Panc1 (cell line): ENCODE measurements around the gene SMIM21. TPM values are rescaled to one million over a fixed set of nuclear protein-coding genes. Genes with fewer than 3 reads are reported as not detected.

Experiments used
- ATAC-seq: fragments of 200-7000 bp; cut with Tn5 transposase; 2 replicates; pipeline ENCODE4 v1.9.1; 2020; ENCODE audit warnings: mild to moderate bottlenecking, moderate library complexity
- BruUV-seq: library from RNA; stranded (reverse); fragments of 400-500 nt; replicated peaks from 2 replicates; lab custom pipeline; 2021; lab: Mats Ljungman, UMichigan
- CTCF ChIA-PET: fragments of 300-600 bp; sonication (Branson Sonifier 250); formaldehyde crosslinking; loops from one replicate; lab custom pipeline; 2022; ENCODE audit warnings: antibody characterized with exemption; lab: Charles Lee
- POLR2A ChIA-PET: fragments of 300-600 bp; sonication (Branson Sonifier 250); formaldehyde crosslinking; loops from one replicate; lab custom pipeline; 2022; ENCODE audit warnings: antibody characterized with exemption; lab: Charles Lee
- DNase-seq: peaks from one replicate; pipeline ENCODE4 v3.0.0-alpha.2; 2010; ENCODE audit warnings: low read depth, low spot score
- H3K27ac ChIP-seq: 2 replicates; pipeline ENCODE4 v1.5.1; 2011; ENCODE audit warnings: mild to moderate bottlenecking, low read length, inconsistent platforms
- H3K27me3 ChIP-seq: fragments of 200-500 bp; sonication (Bioruptor generic); 2 replicates; pipeline ENCODE4 v1.6.0; 2014; ENCODE audit warnings: low read length, inconsistent platforms; ENCODE audit not compliant: control insufficient read depth, insufficient read depth
- H3K36me3 ChIP-seq: fragments of 200-500 bp; sonication (Bioruptor generic); 2 replicates; pipeline ENCODE4 v1.5.1; 2014; ENCODE audit warnings: inconsistent platforms, mild to moderate bottlenecking, low read length, moderate library complexity; ENCODE audit not compliant: control insufficient read depth, insufficient read depth
- H3K4me1 ChIP-seq: 2 replicates; pipeline ENCODE4 v1.5.1; 2011; ENCODE audit warnings: inconsistent platforms, mild to moderate bottlenecking, low read length, moderate library complexity; ENCODE audit not compliant: control insufficient read depth, insufficient read depth
- H3K4me3 ChIP-seq, 2 experiments: 2 replicates each; pipeline ENCODE4 v1.5.1; 2011 to 2012; ENCODE audit warnings: low read depth in 2 of 2, low read length in 2 of 2, mild to moderate bottlenecking in 2 of 2, inconsistent platforms in 1 of 2, moderate library complexity in 1 of 2
- H3K9me3 ChIP-seq: fragments of 200-500 bp; sonication (Bioruptor generic); 2 replicates; pipeline ENCODE4 v1.5.1; 2014; ENCODE audit warnings: low read depth, mild to moderate bottlenecking, inconsistent platforms, low read length, moderate library complexity; ENCODE audit not compliant: control insufficient read depth, insufficient read depth
- POLR2AphosphoS5 ChIP-seq: IDR thresholded peaks from 2 replicates; pipeline ENCODE4 v1.6.1; 2012; ENCODE audit warnings: mild to moderate bottlenecking, low read depth, low read length, moderate library complexity
- SIN3A ChIP-seq: IDR thresholded peaks from 2 replicates; pipeline ENCODE4 v1.6.1; 2012; ENCODE audit warnings: low read depth, mild to moderate bottlenecking, low read length, moderate library complexity, borderline replicate concordance; ENCODE audit not compliant: insufficient read depth
- TCF7L2 ChIP-seq: IDR thresholded peaks from 2 replicates; pipeline ENCODE4 v1.6.1; 2011; ENCODE audit warnings: mild to moderate bottlenecking, low read depth, low read length, inconsistent platforms
- in situ Hi-C: cut with HindIII; loops from 2 replicates; pipeline ENCODE4 v1.10.0; 2016; ENCODE audit warnings: low sequenced_read_pairs, low pct_unique_long_range_greater_than_20kb
- intact Hi-C: fragments of 100-400 bp; cut with micrococcal nuclease; formaldehyde crosslinking; loops from one replicate; pipeline ENCODE4 v1.10.0; 2022; ENCODE audit not compliant: unreplicated experiment
- total RNA-seq: library from RNA; stranded (reverse); gene quantifications from one replicate; pipeline ENCODE4 v1.2.1, GENCODE V29; 2021; ENCODE audit not compliant: unreplicated experiment
- TF ChIP-seq, protein P1 (sequence below): fragments of 450-650 bp; IDR thresholded peaks from 2 replicates; pipeline ENCODE4 v1.5.1; 2017; ENCODE audit warnings: mild to moderate bottlenecking
- TF ChIP-seq, protein P2 (sequence below), 2 experiments: IDR thresholded peaks; 2 replicates each; pipeline ENCODE4 v1.6.1; 2011 to 2012; ENCODE audit warnings: low read depth in 2 of 2, control low read depth in 1 of 2, low read length in 1 of 2, mild to moderate bottlenecking in 1 of 2, moderate library complexity in 1 of 2; ENCODE audit not compliant: insufficient read depth in 1 of 2

Gene SMIM21
- total RNA-seq, 1 experiment from 2014 or later = not detected

DNA sequence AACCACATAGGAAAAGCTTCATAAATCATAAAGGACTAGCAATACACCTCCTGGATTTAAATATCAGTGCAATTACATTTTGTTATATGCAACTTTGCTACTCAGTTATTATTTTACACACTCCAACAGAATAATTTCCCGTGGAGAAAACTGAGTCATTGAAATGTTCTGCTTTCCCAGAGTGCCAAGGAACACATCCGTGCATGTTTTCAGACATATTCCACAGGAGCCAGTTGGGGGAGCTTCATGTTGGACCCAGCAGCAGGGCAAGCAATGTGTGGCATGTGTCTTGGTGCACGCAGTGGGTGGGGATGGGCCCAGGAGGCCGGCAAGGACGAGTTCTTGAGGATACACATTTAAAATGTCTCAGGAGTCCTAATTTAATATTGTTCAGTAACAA lies 14.4 kb upstream of the SMIM21 start:
- Histone ChIP-seq H3K27ac (no peak overlapping the region), H3K9me3 (no peaks in the 10 kb centered on the region), H3K4me1 (no peaks in the 10 kb centered on the region), H3K4me3 (no peak overlapping the region), H3K27me3 (peaks cover 36% of the 10 kb centered on the region), H3K36me3 (no peaks in the 10 kb centered on the region)
- ChIA-PET CTCF (no interaction called here), POLR2A (no interaction called here)
- BruUV-seq = no TSS peak
- DNase-seq (no peak), ATAC-seq (no peak)
- intact Hi-C loops = no loop called here
- TF ChIP-seq POLR2AphosphoS5 = no peak
- in situ Hi-C loops = no loop called here

DNA sequence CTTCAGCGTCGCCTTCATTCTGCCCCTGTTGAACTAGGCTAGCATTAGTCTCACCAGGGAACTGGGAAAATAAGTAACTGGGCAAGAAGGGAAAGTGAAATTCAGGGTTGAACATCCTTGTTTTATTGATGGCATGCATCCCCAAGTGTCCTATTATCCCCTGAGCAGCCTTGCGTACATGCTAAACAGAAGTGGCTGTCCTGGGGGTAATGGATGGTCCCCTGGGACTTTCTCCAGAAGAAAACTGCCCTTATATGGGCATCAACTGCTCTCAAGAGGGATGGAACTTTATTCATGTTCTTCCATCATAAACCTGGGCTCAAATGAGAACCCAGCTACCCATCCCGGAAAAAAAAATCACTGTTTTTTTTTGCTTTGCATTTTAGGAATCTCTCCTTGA lies 11.8 kb upstream of the SMIM21 start:
- no peak for DNase-seq
- TF ChIP-seq, protein P1, sequence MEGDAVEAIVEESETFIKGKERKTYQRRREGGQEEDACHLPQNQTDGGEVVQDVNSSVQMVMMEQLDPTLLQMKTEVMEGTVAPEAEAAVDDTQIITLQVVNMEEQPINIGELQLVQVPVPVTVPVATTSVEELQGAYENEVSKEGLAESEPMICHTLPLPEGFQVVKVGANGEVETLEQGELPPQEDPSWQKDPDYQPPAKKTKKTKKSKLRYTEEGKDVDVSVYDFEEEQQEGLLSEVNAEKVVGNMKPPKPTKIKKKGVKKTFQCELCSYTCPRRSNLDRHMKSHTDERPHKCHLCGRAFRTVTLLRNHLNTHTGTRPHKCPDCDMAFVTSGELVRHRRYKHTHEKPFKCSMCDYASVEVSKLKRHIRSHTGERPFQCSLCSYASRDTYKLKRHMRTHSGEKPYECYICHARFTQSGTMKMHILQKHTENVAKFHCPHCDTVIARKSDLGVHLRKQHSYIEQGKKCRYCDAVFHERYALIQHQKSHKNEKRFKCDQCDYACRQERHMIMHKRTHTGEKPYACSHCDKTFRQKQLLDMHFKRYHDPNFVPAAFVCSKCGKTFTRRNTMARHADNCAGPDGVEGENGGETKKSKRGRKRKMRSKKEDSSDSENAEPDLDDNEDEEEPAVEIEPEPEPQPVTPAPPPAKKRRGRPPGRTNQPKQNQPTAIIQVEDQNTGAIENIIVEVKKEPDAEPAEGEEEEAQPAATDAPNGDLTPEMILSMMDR = no peak
- TF ChIP-seq POLR2AphosphoS5 = no peak
- TF ChIP-seq, protein P2, sequence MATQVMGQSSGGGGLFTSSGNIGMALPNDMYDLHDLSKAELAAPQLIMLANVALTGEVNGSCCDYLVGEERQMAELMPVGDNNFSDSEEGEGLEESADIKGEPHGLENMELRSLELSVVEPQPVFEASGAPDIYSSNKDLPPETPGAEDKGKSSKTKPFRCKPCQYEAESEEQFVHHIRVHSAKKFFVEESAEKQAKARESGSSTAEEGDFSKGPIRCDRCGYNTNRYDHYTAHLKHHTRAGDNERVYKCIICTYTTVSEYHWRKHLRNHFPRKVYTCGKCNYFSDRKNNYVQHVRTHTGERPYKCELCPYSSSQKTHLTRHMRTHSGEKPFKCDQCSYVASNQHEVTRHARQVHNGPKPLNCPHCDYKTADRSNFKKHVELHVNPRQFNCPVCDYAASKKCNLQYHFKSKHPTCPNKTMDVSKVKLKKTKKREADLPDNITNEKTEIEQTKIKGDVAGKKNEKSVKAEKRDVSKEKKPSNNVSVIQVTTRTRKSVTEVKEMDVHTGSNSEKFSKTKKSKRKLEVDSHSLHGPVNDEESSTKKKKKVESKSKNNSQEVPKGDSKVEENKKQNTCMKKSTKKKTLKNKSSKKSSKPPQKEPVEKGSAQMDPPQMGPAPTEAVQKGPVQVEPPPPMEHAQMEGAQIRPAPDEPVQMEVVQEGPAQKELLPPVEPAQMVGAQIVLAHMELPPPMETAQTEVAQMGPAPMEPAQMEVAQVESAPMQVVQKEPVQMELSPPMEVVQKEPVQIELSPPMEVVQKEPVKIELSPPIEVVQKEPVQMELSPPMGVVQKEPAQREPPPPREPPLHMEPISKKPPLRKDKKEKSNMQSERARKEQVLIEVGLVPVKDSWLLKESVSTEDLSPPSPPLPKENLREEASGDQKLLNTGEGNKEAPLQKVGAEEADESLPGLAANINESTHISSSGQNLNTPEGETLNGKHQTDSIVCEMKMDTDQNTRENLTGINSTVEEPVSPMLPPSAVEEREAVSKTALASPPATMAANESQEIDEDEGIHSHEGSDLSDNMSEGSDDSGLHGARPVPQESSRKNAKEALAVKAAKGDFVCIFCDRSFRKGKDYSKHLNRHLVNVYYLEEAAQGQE (IDR thresholded peaks at IDR 0.05; ENCODE audit: insufficient read depth in 1 of 2, low read depth in 2 of 2, low read length in 1 of 2) = no peak
- Histone ChIP-seq H3K27ac (no peak overlapping the region), H3K4me1 (no peaks in the 10 kb centered on the region), H3K36me3 (no peaks in the 10 kb centered on the region), H3K27me3 (peaks cover 29% of the 10 kb centered on the region), H3K4me3 (no peak overlapping the region), H3K9me3 (no peaks in the 10 kb centered on the region)
- in situ Hi-C loops = no loop called here
- POLR2A ChIA-PET = no interaction called here
- no peak for ATAC-seq
- BruUV-seq = no TSS peak
- CTCF ChIA-PET = no interaction called here
- intact Hi-C loops = no loop called here

DNA sequence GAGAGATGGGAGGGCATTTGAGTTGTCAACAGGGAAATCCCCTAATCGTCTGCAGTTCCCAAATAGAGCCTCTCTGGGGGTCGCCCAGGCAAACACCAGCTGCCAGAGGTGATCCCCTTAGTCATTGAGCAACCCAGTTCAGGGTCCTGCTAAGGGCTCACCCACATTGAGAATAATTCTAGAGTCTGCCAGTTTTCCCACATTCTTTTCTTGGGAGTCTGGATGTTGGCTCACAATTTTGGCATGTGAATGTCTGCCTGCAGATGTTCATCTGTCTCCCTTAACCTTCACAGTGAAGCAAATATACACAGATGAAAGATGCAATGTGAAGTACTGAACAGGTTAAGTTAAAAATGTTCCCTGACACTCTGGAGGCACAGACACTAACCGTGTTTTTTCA lies 11.4 kb upstream of the SMIM21 start:
- H3K4me1 ChIP-seq = no peaks in the 10 kb centered on the region
- no peak for DNase-seq
- POLR2A ChIA-PET = no interaction called here
- H3K4me3 ChIP-seq = no peak overlapping the region
- in situ Hi-C loops = no loop called here
- no peaks in the 10 kb centered on the region for H3K9me3 ChIP-seq
- CTCF ChIA-PET = no interaction called here
- no TSS peak for BruUV-seq
- intact Hi-C loops = no loop called here
- TF ChIP-seq SIN3A (no peak), TCF7L2 (no peak), POLR2AphosphoS5 (no peak)
- TF ChIP-seq, protein P2 (IDR thresholded peaks at IDR 0.05; ENCODE audit: insufficient read depth in 1 of 2, low read depth in 2 of 2, low read length in 1 of 2) = no peak
- TF ChIP-seq, protein P1 = no peak
- H3K27ac ChIP-seq = no peak overlapping the region
- H3K36me3 ChIP-seq = no peaks in the 10 kb centered on the region
- H3K27me3 ChIP-seq = peaks cover 30% of the 10 kb centered on the region
- no peak for ATAC-seq
